Upper lobe of right lung (tissue), 1 donor: ENCODE measurements around the gene NCKAP1. TPM values are rescaled to one million over a fixed set of nuclear protein-coding genes. Genes with fewer than 3 reads are reported as not detected.

ENCODE experiments used
- ATAC-seq: fragments of 200-7000 bp; cut with Tn5 transposase; one replicate; pipeline ENCODE4 v1.9.1; 2020; ENCODE audit warnings: mild to moderate bottlenecking, moderate library complexity
- DNase-seq: peaks from one replicate; pipeline ENCODE4 v3.0.0-alpha.2; 2020
- H3K27ac ChIP-seq: fragments of 200-600 bp; one replicate; pipeline ENCODE4 v1.8.0; 2022
- H3K27me3 ChIP-seq: fragments of 200-600 bp; one replicate; pipeline ENCODE4 v1.8.0; 2022; ENCODE audit warnings: mild to moderate bottlenecking
- H3K36me3 ChIP-seq: fragments of 200-600 bp; one replicate; pipeline ENCODE4 v1.8.0; 2022
- H3K4me1 ChIP-seq: fragments of 200-600 bp; one replicate; pipeline ENCODE4 v1.8.0; 2022
- H3K4me3 ChIP-seq: fragments of 200-600 bp; one replicate; pipeline ENCODE4 v1.8.0; 2022; ENCODE audit warnings: mild to moderate bottlenecking
- H3K9me3 ChIP-seq: fragments of 200-600 bp; one replicate; pipeline ENCODE4 v1.8.0; 2022
- CTCF ChIP-seq: fragments of 200-600 bp; IDR thresholded peaks from one replicate; pipeline ENCODE4 v1.8.0; 2022; ENCODE audit warnings: antibody characterized with exemption
- intact Hi-C: fragments of 100-400 bp; cut with DNase I; formaldehyde crosslinking; loops from one replicate; pipeline ENCODE4 v1.11.0; 2022
- total RNA-seq: library from RNA; stranded (reverse); fragmentation: NEBNext Ultra II Directional; extraction: Animal tissue kit (Norgen Biotek cat#: 25700); gene quantifications from one replicate; pipeline ENCODE4 v1.2.1, GENCODE V29; 2021
- donor health status: DM: no; HTN: yes; CAD: no; lungs with severe emphysema.

NCKAP1 gene
- total RNA-seq, 1 donor from 2014 or later = 117 TPM

- Histone ChIP-seq H3K27ac (no peak overlapping the region), H3K36me3 (no peaks in the 10 kb centered on the region), H3K4me1 (no peaks in the 10 kb centered on the region), H3K4me3 (no peak overlapping the region), H3K9me3 (no peaks in the 10 kb centered on the region), H3K27me3 (no peaks in the 10 kb centered on the region)
- ATAC-seq (no peak), DNase-seq (no peak)
- intact Hi-C loops = no loop called here
- TF ChIP-seq CTCF = no peak
Measured at GRCh38 chr2:182898718-182899117, 139.5 kb downstream of the NCKAP1 start.

DNA sequence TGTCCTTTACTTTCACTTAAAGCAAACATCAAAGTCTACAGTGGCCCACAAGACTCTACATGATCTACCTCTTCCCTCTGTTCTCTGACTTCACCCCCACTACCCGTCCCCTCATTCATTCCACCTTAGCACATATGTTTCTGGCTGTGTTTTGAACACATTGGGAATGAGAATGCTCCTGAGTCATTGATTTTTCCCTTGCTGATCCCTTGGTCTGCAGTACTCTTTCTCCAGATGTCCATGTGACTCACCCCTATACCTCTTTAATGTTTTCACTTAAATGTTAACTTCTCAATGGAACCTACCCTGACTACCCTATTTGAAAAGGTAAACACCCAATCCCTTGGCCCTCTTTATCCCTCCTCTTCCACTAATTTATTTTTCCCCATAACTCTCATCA lies 141.1 kb downstream of the NCKAP1 start:
- H3K4me1 ChIP-seq = no peaks in the 10 kb centered on the region
- H3K9me3 ChIP-seq = no peaks in the 10 kb centered on the region
- no peaks in the 10 kb centered on the region for H3K36me3 ChIP-seq
- no peaks in the 10 kb centered on the region for H3K27me3 ChIP-seq
- no peak overlapping the region for H3K27ac ChIP-seq
- DNase-seq = no peak
- intact Hi-C loops = no loop called here
- no peak for TF ChIP-seq CTCF
- ATAC-seq = no peak
- H3K4me3 ChIP-seq = no peak overlapping the region

GRCh38 chr2:182895798-182896197 lies 142.5 kb downstream of the NCKAP1 start:
- H3K27me3 ChIP-seq = no peaks in the 10 kb centered on the region
- DNase-seq (no peak), ATAC-seq (no peak)
- no peak overlapping the region for H3K4me3 ChIP-seq
- intact Hi-C loops = no loop called here
- TF ChIP-seq CTCF = no peak
- no peaks in the 10 kb centered on the region for H3K9me3 ChIP-seq
- H3K4me1 ChIP-seq = no peaks in the 10 kb centered on the region
- no peak overlapping the region for H3K27ac ChIP-seq
- no peaks in the 10 kb centered on the region for H3K36me3 ChIP-seq

GRCh38 chr2:182895169-182895568 lies 143.1 kb downstream of the NCKAP1 start:
- Histone ChIP-seq H3K9me3 (no peaks in the 10 kb centered on the region), H3K36me3 (no peaks in the 10 kb centered on the region), H3K27ac (no peak overlapping the region), H3K4me1 (no peaks in the 10 kb centered on the region), H3K27me3 (no peaks in the 10 kb centered on the region), H3K4me3 (no peak overlapping the region)
- ATAC-seq = no peak
- TF ChIP-seq CTCF = no peak
- no peak for DNase-seq
- intact Hi-C loops = no loop called here

DNA sequence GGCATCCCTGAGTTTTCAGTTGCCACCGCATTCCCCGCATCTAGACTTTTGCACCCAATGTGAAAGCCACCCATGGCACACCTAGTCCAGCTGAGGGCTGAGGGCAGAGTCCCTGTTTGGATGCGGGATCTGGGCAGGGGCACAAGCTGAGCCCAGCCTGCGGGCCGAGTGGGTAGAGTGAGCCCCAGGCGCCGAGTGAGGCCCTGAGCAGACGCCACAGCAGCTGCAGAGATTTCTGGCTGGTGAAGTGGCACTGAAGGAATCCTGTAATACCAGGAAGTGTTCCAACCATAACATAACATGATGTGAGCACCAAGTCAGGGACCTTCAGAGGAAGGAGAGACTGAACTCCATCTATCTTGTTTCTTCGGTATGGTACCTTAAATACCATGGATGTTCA lies 144.1 kb downstream of the NCKAP1 start:
- no peak overlapping the region for H3K27ac ChIP-seq
- intact Hi-C loops = no loop called here

More for the DNA sequence above, 144.1 kb downstream of the NCKAP1 start:
- Histone ChIP-seq H3K36me3 (no peaks in the 10 kb centered on the region), H3K4me3 (no peak overlapping the region), H3K4me1 (no peaks in the 10 kb centered on the region), H3K9me3 (no peaks in the 10 kb centered on the region), H3K27me3 (no peaks in the 10 kb centered on the region)
- no peak for TF ChIP-seq CTCF
- no peak for ATAC-seq
- no peak for DNase-seq
